HG03354 (cell line): Measurements from ENCODE around the gene FAH.
A peak's percentile ranks its signal among the peaks of the same experiment; 100 is the strongest.
"Not testable (repeated sequence)": the region's sequence is repeated elsewhere in the genome, so short reads cannot be mapped to it uniquely, and the experiment has no call there.

Experiments used
- ATAC-seq: cut with Tn5 transposase; IDR thresholded peaks from one replicate; pipeline ENCODE4 v1.9.1; 2021; ENCODE audit warnings: mild to moderate bottlenecking; ENCODE audit not compliant: unreplicated experiment, poor library complexity, severe bottlenecking

FAH gene

DNA sequence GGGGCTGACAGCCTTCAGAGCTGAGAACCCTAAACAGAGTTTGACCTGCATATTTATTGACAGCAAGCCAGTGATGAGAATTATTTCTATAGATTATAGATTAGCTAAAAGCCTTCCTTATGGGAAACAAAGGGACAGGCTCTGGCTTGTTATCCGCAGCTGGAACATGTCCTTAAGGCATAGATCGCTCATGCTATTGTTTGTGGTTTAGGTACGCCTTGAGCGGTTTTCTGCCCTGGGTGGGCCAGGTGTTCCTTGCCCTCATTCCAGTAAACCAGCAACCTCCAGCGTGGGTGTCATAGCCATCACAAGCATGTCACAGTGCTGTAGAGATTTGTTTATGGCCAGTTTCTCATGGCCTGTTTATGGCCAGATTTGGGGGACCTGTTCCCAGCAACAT lies 10.2 kb upstream of the FAH start:
- no peak for ATAC-seq

DNA sequence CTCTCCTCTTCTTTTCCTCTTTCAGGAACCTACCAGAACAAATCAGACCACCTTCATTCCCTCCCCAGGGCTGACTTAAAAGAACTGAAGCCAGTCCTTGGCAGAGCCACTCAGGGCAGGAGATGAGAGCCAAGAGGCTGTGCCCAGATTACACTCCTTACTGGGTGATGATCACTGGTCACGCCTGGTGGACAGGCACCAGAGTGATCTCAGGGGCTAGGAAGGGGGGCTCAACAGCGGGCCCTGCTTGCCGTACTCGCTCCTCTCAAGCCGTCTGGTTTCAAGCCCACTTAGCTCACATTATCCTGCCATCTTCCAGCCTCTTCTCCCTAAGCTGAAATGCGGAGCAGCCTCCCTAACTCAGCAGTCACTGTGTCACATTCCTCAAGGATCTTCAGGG lies 1.7 kb upstream of the FAH start:
- ATAC-seq, result no peak

DNA sequence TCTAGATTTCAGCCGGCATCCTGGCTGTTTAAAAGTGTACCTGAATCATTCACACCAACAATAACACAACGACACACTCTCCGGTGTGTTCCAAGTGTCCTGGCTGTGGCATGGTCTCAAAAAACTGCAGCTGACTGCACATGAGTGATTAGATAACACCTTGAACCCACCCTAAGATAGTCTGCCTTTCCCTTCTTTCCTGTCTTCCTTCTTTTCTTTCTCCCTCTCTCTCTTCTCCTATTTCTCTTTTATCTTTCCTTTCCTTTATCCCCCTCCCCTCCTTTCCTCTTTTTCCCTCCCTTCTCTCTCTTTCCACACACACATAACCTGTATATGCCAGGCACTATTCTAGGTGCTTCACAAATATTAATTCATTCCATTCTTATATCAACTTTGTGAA lies 1.2 kb upstream of the FAH start:
- ATAC-seq, result no peak

DNA sequence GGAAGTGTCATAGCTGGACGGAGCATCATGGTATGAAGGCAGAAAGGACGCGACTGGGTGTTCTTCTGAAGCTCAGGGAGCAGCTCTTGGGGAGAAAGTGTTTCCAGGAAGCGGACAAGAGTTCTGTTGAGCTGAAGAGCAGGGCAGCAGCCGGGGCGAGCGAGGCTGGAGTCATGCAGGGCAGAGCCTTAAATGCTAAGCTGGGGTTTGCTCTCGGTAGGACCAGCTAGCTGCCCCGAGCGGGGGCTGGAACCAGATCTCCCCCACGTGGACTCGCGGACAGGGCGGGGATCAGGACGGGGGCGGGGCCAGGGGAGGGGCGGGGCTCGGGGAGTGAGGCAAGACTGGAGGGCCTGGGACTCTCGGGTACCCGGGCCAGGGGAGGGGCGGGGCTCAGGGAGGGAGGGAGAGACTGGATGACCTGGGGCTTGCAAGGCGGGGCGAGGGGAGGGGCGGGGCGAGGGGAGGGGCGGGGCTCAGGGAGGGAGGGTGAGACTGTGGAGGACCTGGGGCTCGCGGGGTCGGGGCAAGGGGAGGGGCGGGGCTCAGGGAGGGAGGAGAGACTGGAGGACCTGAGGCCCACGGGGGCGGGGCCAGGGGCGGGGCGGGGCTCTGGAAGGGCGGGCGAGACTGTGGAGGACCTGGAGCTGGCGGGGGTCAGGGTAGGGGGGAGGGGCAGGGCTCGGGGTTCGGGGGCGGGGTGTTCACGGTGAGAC lies 461 bp upstream of the FAH start:
- peak; percentile 64 for ATAC-seq

DNA sequence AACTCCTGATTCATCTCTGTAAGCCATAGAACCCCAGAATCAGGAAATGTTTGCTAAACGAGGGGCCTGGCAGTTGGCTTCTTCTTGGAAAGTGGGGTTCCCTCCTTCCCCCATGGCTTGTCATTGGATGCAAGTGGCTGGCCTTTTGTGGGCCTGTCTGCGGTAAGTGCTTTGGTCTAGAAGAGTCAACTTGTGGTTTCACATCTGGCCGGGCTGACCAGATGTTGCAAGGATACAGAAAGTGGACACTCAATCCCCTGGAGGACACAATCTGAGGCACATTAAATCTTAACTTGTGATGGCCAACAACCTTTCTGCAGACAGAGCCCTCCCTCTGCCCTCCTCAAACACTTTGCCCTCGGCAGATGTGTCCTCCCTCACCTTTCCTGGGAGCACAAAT lies 1.1 kb downstream of the FAH start:
- no peak for ATAC-seq

DNA sequence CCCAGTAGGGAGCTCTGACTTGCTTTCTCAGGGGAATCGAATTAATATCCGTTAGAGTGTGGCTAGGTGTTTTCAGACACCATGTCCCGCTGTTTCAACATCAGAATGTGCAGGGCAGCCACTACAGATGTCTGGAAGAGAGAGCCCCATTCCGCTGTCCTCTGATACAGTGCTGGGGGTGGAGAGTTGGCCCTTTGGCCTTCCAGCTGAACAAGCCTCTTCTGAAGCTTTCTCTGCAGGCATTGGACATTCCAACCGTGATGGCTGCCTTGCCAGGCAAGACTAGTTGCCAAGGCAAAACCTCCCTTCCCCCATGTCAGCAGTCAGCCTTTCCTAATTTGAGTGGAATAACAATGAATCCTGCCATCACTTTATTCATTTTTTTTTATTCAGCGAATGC lies 1.5 kb downstream of the FAH start:
- no peak for ATAC-seq

DNA sequence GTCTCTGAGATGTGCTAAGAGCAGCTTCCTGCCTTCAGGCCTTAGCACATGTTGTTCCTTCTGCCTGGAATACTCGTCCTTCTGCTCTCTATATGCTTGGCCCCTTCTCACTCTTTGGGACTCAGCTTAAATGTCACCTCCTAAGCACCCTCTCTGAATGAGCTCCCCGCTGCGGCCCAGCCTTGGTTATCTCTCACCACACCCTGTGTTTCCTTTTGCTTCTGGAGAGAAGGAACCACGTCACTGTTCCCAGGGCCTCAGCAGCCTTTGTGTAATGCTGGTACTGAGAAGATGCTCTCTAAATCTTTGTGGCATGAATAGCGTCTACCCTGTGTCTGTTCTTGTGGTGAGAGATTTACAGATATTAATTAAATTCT lies 2.2 kb downstream of the FAH start:
- ATAC-seq, result no peak

DNA sequence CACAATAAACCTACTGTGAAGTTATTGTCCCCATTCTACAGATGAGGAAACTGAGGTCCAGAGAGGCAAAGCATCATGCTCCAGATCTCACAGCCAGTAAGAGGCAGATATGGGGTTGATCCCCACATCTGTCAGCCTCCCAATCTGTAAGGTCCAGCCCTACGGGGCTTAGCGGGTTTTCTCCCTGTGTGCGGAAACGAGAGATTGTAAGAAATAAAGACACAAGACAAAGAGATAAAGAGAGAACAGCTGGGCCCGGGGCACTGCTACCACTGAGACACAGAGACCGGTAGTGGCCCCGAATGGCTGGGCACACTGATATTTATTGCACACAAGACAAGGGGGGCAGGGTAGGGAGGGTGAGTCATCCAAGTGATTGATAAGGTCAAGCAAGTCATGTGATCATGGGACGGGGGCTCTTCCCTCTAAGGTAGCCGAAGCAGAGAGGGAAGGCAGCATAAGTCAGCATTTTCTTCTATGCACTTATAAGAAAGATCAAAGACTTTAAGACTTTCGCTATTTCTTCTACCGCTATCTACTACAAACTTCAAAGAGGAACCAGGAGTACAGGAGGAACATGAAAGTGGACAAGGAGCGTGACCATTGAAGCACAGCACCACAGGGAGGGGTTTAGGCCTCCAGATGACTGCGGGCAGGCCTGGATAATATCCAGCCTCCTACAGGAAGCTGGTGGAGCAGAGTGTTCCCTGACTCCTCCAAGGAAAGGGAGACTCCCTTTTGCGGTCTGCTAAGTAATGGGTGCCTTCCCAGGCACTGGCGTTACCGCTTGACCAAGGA lies 2.8 kb downstream of the FAH start:
- ATAC-seq, result not testable (repeated sequence)

DNA sequence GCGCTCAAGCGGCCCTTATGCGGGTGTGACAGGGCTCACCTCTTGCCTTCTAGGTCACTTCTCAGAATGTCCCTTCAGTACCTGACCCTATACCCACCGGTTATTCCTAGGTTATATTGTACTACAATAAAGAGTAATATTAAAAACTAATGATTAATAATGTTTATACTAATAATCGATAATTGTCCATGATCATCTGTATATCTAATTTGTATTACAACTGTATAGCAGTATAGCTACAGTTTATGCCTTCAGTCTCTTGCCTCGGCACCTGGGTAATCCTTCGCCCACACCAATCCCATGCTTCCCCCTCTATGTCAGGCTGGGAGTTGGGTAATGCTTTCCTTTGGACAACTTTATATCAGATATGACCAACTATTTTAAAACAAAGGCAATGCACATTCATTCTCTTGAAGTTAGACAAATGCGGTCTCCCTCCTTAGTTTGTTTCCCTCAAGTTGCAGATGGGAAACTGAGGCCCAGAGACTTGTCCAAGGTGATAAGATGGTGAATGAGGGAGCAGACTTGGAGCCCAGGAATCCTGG lies 3.4 kb downstream of the FAH start:
- ATAC-seq, result no peak

DNA sequence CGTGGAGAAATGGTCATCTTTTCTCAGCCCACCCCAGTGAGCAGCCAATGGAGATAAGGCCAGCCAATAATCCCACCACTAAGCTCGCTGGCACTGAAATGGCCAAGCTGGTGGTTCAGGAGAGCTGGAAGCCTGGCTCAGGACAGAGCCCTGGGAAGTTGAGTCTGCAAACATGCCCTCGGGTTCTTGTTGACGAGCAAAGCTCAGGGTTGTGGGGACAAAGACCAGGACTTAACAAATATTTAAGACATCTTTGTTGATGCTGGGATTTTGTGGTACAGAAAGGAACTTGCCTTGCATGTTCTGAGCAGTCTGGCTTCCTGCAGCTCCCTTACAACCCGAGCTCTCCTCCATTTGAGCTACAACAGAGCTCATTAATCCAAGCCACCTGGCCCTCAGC lies 4.4 kb downstream of the FAH start:
- ATAC-seq, result no peak

DNA sequence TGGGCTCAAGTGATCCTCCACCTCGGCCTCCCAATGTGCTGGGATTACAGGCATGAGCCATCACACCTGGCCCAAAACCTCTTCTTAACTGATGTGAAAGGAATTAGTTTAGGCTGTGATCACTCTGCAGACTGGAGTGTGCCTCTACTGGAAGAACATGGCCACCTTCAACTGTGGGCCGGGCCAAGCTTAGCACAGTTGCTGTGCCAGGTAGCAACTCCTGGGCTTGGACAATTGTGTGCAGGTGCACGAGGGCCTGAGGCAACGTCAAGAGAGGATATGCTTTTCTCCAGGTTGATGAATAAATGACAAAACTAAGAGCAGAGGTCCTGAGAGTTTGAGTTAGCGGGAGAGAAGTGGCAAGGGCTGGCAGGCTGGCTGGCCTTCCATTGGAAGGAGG lies 6.5 kb downstream of the FAH start:
- ATAC-seq, result no peak

DNA sequence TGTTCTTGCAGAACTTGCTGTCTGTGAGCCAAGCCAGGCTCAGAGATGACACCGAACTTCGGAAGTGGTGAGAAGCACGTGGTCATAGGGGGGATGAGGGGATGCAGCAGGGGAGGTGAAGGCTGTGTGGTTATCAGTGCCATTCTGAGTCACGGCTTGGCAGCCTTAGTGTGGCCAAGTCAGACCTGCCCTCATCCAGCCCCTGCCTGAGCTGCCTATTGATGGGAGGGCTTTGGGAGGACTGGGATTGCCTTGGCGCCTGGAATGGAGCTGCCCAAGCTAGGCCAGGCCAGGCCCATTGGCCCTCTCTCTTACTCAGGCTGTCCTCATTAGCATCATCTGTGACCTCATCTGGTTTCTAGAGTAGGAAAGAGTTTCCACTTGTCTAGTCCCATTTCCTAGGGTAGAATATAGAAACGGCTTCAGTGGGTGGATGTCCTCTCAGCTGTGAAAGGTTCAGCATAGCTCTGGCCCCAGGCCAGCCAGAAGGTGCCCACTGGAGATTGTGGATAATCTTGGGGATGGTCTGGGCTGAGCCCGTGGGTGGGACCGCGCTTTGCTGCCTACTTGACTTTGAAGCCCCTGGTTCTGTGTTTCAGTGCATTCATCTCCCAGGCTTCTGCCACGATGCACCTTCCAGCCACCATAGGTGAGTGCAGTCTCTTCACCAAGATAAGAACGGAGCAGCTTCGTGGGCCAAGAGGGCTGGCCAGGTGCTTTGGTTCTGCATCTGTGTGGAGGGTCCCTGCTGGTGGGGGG lies 7.2 kb downstream of the FAH start:
- no peak for ATAC-seq

DNA sequence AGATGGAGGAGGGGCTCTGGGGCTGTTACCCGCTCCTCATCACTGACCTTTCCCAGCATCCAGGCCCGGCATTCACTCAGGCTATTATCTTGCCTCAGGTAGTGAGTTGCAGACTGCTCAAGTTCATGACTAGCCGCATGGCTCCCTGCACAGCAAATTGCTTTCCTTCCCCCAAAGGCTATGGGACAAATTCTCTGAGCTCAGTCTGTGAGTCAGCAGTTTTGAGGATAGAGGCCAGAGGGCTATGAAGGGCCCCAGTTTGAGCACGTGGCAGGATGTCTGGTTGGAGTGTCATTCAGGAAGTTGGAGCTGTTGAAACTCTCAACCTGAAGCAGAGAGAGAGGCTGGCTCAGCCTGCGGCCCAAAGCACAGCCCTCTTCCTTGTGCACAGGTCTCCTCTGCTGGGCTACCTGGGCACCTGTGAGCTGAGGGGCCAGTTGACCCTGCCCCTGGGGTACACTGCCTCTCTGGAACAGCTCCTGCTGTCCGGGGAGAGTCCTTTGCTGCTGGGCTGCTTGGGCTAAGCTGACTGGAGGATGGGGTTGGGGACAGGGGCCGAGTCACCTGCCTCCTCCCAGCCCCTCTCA lies 7.9 kb downstream of the FAH start:
- ATAC-seq, result peak; percentile 83

DNA sequence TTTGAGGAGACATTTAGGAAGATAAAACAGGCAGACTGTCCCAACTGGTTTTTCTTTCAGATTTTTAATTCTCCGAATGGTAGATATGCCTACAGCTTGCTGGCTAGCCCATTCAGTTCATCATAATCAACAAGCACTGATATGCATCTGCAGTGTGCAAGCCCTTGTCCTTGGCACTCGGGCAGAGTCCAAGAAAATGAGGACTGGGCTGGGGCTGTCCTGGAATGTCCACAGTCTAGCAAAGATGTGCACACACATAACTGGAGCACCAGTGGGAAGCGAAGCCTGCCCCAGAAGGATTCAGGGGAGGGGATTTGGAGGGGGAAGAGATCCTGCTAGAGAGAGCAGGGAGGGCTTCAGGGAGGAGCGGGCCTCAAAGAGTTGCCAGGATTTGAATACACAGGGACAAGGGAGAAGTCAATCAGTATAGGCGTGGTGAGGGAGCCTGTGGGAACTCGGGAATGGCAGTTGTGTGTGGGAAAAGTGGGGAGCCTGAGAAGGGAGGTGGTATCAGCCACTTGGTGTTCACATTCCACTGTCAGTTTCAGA lies 8.7 kb downstream of the FAH start:
- ATAC-seq, result no peak

DNA sequence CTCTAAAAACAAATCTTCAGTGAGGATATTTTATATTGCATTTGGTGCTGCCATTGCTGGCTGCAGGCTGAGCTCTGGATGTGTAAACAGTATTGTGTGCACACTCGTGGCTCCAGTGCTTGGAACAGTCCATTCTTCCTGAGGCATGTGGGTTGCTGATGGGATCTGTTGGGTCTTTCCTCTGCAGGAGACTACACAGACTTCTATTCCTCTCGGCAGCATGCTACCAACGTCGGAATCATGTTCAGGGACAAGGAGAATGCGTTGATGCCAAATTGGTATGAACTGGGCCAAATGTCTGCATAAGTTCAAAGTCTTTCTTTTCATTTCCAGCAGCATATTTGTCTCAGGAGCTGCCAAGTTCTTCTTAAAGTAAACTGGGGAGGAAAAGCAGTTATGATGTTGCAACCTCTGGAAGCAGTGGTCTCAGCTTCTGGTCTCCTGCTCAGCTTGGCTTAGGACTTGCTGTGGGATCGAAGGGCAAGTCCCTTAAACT lies 9.3 kb downstream of the FAH start:
- ATAC-seq, result no peak

DNA sequence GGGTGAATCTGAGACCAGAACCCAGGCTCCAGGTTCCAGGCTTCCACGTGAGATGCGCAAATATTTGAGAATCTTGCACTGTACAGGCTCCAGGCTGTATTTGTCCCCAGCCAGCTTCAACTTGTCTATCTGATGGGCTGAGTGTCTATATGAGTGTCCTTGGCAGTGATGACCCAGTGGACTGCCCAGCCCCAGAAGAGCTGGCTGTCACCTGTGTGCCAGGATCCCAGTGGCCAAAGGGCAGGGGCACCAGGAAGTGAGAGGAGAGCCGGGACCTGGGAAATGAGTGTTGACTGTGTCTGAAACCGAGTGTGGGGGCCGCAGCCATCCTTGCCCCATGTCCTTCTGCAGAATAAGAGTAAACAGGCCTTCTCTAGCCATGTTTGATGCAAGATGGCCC lies 10.4 kb downstream of the FAH start:
- no peak for ATAC-seq

DNA sequence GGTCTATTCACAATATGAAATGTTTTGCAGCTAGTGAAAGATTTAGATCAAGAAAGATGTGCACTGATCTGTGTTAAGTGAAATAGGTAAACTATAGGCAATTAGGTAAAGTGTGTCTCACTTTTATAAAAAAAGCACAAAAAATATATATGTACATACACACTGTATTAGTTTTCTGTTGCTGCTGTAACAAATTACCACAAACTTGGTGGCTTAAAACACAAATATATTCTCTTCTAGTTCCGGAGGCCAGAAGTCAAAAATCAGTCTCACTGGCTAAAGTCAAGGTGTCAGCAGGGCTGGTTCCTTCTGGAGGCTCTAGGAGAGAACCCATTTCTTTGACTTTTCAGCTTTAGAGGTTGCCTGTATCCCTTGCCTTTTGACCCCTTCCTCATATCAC lies 11.1 kb downstream of the FAH start:
- no peak for ATAC-seq

DNA sequence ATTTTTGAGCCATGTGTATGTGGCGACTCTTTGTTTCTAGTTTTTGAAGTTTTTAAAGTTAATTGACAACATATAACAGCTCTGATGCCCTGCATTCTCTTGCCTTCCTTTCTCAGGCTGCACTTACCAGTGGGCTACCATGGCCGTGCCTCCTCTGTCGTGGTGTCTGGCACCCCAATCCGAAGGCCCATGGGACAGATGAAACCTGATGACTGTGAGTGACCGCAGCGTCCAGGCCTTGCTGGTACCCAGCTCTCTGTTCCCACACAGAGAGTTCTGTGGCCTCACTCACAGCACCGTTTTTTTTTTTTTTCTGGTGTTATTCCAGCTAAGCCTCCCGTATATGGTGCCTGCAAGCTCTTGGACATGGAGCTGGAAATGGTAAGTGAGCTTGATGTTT lies 15.1 kb downstream of the FAH start:
- ATAC-seq, result no peak

DNA sequence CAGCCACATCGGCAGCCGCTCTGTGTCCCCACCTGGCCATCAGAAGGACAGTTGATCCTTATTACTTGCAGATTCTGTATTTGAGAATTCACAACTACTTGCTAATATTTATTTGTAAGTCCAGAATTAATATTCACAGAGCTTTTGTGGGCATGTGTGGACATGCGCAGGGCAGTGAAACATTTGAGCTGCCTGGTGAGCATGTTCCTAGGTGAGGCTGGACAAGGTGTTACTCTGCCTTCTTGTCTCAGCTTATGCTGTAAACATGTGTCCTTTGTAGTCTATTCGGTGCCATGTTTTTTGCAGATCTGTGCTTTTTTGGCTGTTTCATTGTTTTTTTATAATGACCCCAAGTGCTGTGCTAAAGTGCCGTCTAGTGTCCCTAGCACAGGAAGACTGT lies 15.6 kb downstream of the FAH start:
- ATAC-seq, result no peak
